HepG2 (cell line): Measurements from ENCODE around the gene COBLL1. TPM values are rescaled to one million over a fixed set of nuclear protein-coding genes. Genes with fewer than 3 reads are reported as not detected.

ENCODE experiments used
- BCL3 ChIP-seq: sonication (generic); formaldehyde crosslinking; IDR thresholded peaks from 2 replicates; pipeline ENCODE4 v1.5.1; 2020; ENCODE audit warnings: mild to moderate bottlenecking, missing genetic modification reagents, moderate library complexity
- CCDC6 ChIP-seq: sonication (generic); formaldehyde crosslinking; IDR thresholded peaks from 2 replicates; pipeline ENCODE4 v1.8.1; 2022; ENCODE audit warnings: mild to moderate bottlenecking, missing genetic modification reagents, moderate library complexity
- FOXA1 ChIP-seq, 2 experiments: fragments of 450-650 bp in 1 of 2; sonication (generic) in 1 of 2; formaldehyde crosslinking in 1 of 2; IDR thresholded peaks; 2 replicates each; pipeline versions ENCODE4 v1.4.0 to v1.6.1; 2016 to 2020; ENCODE audit warnings: missing genetic modification reagents in 1 of 2
- HCFC1 ChIP-seq: fragments of 150-350 bp; IDR thresholded peaks from 2 replicates; pipeline ENCODE4 v1.6.1; 2014; ENCODE audit warnings: low read depth, low read length
- MTF1 ChIP-seq: sonication (generic); formaldehyde crosslinking; IDR thresholded peaks from 2 replicates; pipeline ENCODE4 v1.5.0; 2020; ENCODE audit warnings: missing genetic modification reagents
- NFKB2 ChIP-seq: sonication (generic); formaldehyde crosslinking; IDR thresholded peaks from 2 replicates; pipeline ENCODE4 v1.4.0; 2020; ENCODE audit warnings: missing genetic modification reagents, borderline replicate concordance
- NPAS2 ChIP-seq: sonication (generic); formaldehyde crosslinking; IDR thresholded peaks from 2 replicates; pipeline ENCODE4 v1.8.0; 2022; ENCODE audit warnings: mild to moderate bottlenecking, missing genetic modification reagents, borderline replicate concordance
- NR2C2 ChIP-seq: sonication (generic); formaldehyde crosslinking; IDR thresholded peaks from 2 replicates; pipeline ENCODE4 v1.4.0; 2020; ENCODE audit warnings: missing genetic modification reagents, mild to moderate bottlenecking, moderate library complexity, borderline replicate concordance
- SAP130 ChIP-seq: IDR thresholded peaks from 2 replicates; pipeline ENCODE4 v1.6.1; 2016; ENCODE audit warnings: low read depth
- ZNF331 ChIP-seq: sonication (generic); formaldehyde crosslinking; IDR thresholded peaks from 2 replicates; pipeline ENCODE4 v1.4.0; 2020; ENCODE audit warnings: missing genetic modification reagents
- ZNF337 ChIP-seq: sonication (generic); formaldehyde crosslinking; IDR thresholded peaks from 2 replicates; pipeline ENCODE4 v1.5.1; 2020; ENCODE audit warnings: missing genetic modification reagents, low read depth, mild to moderate bottlenecking, borderline replicate concordance
- ZNF496 ChIP-seq: sonication (generic); formaldehyde crosslinking; IDR thresholded peaks from 2 replicates; pipeline ENCODE4 v1.8.1; 2023; ENCODE audit warnings: mild to moderate bottlenecking, moderate library complexity, missing genetic modification reagents; ENCODE audit not compliant: insufficient replicate concordance
- ZNF530 ChIP-seq: sonication (generic); formaldehyde crosslinking; IDR thresholded peaks from 2 replicates; pipeline ENCODE4 v1.5.0; 2020; ENCODE audit warnings: low read depth, mild to moderate bottlenecking, missing genetic modification reagents
- ZNF775 ChIP-seq: sonication (generic); formaldehyde crosslinking; IDR thresholded peaks from 2 replicates; pipeline ENCODE4 v1.4.0; 2020; ENCODE audit warnings: missing genetic modification reagents, mild to moderate bottlenecking, moderate library complexity, borderline replicate concordance
- ZNF790 ChIP-seq: sonication (generic); formaldehyde crosslinking; IDR thresholded peaks from 2 replicates; pipeline ENCODE4 v1.8.0; 2022; ENCODE audit warnings: missing genetic modification reagents, mild to moderate bottlenecking, borderline replicate concordance
- polyA plus RNA-seq, 8 experiments: library from polyadenylated mRNA; depleted of rRNA in 3 of 8; stranded (reverse) in 7 of 8; unstranded in 1 of 8; fragments of >200 nt; fragmentation: Illumina TruSeq in 4 of 8; extraction: Trizol in 4 of 8; gene quantifications; 2 replicates each; pipeline versions ENCODE4 v1.2.1 to v1.2.3, GENCODE V29; 2011 to 2016; ENCODE audit warnings: low read depth in 4 of 8, missing spikeins in 1 of 8, mixed read lengths in 1 of 8; ENCODE audit not compliant: insufficient read depth in 1 of 8
- total RNA-seq, 5 experiments: library from RNA; depleted of rRNA; stranded (reverse); fragments of >200 nt; fragmentation: Illumina TruSeq; extraction: Trizol; gene quantifications; 2 replicates each; pipeline ENCODE4 v1.2.3, GENCODE V29; 2016; ENCODE audit warnings: low read depth in 1 of 5
- TF ChIP-seq, protein P1 (sequence below): fragments of 450-650 bp; IDR thresholded peaks from 2 replicates; pipeline ENCODE4 v1.6.1; 2016
- TF ChIP-seq, protein P2 (sequence below): sonication (generic); formaldehyde crosslinking; IDR thresholded peaks from 2 replicates; pipeline ENCODE4 v1.4.0; 2020; ENCODE audit warnings: mild to moderate bottlenecking, low read depth, missing genetic modification reagents
- TF ChIP-seq, protein P3 (sequence below): sonication (generic); formaldehyde crosslinking; IDR thresholded peaks from 2 replicates; pipeline ENCODE4 v1.5.1; 2020; ENCODE audit warnings: missing genetic modification reagents, mild to moderate bottlenecking, borderline replicate concordance
- TF ChIP-seq, protein P4 (sequence below): sonication (generic); formaldehyde crosslinking; IDR thresholded peaks from 2 replicates; pipeline ENCODE4 v1.5.0; 2020; ENCODE audit warnings: missing genetic modification reagents
- TF ChIP-seq, protein P5 (sequence below): sonication (generic); formaldehyde crosslinking; IDR thresholded peaks from 2 replicates; pipeline ENCODE4 v1.4.0; 2020; ENCODE audit warnings: missing genetic modification reagents

Gene COBLL1
- total and polyA plus RNA-seq, 2 of the 13 experiments (the other 11 are each of a cell fraction or from before 2014, with no cell fraction given), result 32.6 to 86.8 TPM

GRCh38 chr2:164742738-164743317 is 98.8 kb downstream of the COBLL1 start (continued):
- no peak for TF ChIP-seq CCDC6 (CRISPR knock-in tag)
- no peak for TF ChIP-seq ZNF337 (CRISPR knock-in tag)
- TF ChIP-seq, protein P1, sequence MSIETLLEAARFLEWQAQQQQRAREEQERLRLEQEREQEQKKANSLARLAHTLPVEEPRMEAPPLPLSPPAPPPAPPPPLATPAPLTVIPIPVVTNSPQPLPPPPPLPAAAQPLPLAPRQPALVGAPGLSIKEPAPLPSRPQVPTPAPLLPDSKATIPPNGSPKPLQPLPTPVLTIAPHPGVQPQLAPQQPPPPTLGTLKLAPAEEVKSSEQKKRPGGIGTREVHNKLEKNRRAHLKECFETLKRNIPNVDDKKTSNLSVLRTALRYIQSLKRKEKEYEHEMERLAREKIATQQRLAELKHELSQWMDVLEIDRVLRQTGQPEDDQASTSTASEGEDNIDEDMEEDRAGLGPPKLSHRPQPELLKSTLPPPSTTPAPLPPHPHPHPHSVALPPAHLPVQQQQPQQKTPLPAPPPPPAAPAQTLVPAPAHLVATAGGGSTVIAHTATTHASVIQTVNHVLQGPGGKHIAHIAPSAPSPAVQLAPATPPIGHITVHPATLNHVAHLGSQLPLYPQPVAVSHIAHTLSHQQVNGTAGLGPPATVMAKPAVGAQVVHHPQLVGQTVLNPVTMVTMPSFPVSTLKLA, result no peak
- no peak for TF ChIP-seq ZNF790 (CRISPR knock-in tag)
- no peak for TF ChIP-seq BCL3 (CRISPR knock-in tag)
- no peak for TF ChIP-seq HCFC1
- no peak for TF ChIP-seq ZNF530 (CRISPR knock-in tag)
- no peak for TF ChIP-seq ZNF775
- TF ChIP-seq MTF1 (CRISPR knock-in tag), result no peak; the same call in 1 of the 2 replicates
- TF ChIP-seq, protein P2, sequence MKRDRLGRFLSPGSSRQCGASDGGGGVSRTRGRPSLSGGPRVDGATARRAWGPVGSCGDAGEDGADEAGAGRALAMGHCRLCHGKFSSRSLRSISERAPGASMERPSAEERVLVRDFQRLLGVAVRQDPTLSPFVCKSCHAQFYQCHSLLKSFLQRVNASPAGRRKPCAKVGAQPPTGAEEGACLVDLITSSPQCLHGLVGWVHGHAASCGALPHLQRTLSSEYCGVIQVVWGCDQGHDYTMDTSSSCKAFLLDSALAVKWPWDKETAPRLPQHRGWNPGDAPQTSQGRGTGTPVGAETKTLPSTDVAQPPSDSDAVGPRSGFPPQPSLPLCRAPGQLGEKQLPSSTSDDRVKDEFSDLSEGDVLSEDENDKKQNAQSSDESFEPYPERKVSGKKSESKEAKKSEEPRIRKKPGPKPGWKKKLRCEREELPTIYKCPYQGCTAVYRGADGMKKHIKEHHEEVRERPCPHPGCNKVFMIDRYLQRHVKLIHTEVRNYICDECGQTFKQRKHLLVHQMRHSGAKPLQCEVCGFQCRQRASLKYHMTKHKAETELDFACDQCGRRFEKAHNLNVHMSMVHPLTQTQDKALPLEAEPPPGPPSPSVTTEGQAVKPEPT (CRISPR knock-in tag), result no peak
- no peak for TF ChIP-seq NPAS2 (CRISPR knock-in tag)
- no peak for TF ChIP-seq ZNF496 (CRISPR knock-in tag)
- TF ChIP-seq FOXA1 (IDR thresholded peaks at IDR 0.05), result no peak
- TF ChIP-seq FOXA1 (CRISPR knock-in tag; IDR thresholded peaks at IDR 0.05), result peak; percentile 69; the same call in 1 of the 2 replicates
- peak; percentile 73 for TF ChIP-seq NR2C2 (CRISPR knock-in tag)
- TF ChIP-seq, protein P3, sequence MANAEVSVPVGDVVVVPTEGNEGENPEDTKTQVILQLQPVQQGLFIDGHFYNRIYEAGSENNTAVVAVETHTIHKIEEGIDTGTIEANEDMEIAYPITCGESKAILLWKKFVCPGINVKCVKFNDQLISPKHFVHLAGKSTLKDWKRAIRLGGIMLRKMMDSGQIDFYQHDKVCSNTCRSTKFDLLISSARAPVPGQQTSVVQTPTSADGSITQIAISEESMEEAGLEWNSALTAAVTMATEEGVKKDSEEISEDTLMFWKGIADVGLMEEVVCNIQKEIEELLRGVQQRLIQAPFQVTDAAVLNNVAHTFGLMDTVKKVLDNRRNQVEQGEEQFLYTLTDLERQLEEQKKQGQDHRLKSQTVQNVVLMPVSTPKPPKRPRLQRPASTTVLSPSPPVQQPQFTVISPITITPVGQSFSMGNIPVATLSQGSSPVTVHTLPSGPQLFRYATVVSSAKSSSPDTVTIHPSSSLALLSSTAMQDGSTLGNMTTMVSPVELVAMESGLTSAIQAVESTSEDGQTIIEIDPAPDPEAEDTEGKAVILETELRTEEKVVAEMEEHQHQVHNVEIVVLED (CRISPR knock-in tag), result no peak
- TF ChIP-seq, protein P4, sequence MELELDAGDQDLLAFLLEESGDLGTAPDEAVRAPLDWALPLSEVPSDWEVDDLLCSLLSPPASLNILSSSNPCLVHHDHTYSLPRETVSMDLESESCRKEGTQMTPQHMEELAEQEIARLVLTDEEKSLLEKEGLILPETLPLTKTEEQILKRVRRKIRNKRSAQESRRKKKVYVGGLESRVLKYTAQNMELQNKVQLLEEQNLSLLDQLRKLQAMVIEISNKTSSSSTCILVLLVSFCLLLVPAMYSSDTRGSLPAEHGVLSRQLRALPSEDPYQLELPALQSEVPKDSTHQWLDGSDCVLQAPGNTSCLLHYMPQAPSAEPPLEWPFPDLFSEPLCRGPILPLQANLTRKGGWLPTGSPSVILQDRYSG (CRISPR knock-in tag), result no peak
- no peak for TF ChIP-seq NFKB2 (CRISPR knock-in tag)
- TF ChIP-seq ZNF331, result peak; percentile 92
- TF ChIP-seq, protein P5, sequence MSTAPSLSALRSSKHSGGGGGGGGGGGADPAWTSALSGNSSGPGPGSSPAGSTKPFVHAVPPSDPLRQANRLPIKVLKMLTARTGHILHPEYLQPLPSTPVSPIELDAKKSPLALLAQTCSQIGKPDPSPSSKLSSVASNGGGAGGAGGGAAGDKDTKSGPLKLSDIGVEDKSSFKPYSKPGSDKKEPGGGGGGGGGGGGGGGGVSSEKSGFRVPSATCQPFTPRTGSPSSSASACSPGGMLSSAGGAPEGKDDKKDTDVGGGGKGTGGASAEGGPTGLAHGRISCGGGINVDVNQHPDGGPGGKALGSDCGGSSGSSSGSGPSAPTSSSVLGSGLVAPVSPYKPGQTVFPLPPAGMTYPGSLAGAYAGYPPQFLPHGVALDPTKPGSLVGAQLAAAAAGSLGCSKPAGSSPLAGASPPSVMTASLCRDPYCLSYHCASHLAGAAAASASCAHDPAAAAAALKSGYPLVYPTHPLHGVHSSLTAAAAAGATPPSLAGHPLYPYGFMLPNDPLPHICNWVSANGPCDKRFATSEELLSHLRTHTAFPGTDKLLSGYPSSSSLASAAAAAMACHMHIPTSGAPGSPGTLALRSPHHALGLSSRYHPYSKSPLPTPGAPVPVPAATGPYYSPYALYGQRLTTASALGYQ, result peak; percentile 66; the same call in 1 of the 2 replicates
- peak; percentile 77 for TF ChIP-seq SAP130 (CRISPR knock-in tag)
